Sigmoid colon (tissue), 7 donors: Measurements from ENCODE around the gene DDX1. TPM values are rescaled to one million over a fixed set of nuclear protein-coding genes. Genes with fewer than 3 reads are reported as not detected.

ENCODE experiments used
- DNase-seq: peaks from one replicate; pipeline ENCODE4 v3.0.0-alpha.2; 2019
- H3K27ac ChIP-seq, 4 donors: fragments of 200-600 bp; sonication (generic); one replicate each; pipeline ENCODE4 v1.5.1; 2016 to 2019; ENCODE audit warnings: mild to moderate bottlenecking in 1 of 4
- H3K27me3 ChIP-seq, 3 donors: fragments of 200-600 bp; sonication (generic); one replicate each; pipeline ENCODE4 v1.5.1; 2019; ENCODE audit warnings: mild to moderate bottlenecking in 1 of 3
- H3K36me3 ChIP-seq, 4 donors: fragments of 200-600 bp; sonication (generic); one replicate each; pipeline ENCODE4 v1.5.1; 2016 to 2019
- H3K4me1 ChIP-seq, 4 donors: fragments of 200-600 bp; sonication (generic); one replicate each; pipeline ENCODE4 v1.5.1; 2017 to 2019
- H3K4me3 ChIP-seq, 4 donors: fragments of 200-600 bp; sonication (generic); one replicate each; pipeline ENCODE4 v1.5.1; 2017 to 2019; ENCODE audit warnings: mild to moderate bottlenecking in 2 of 4, moderate library complexity in 1 of 4
- H3K9me3 ChIP-seq, 4 donors: fragments of 200-600 bp in 3 of 4; sonication (generic) in 3 of 4; one replicate each; pipeline versions ENCODE4 v1.5.1 to v1.6.1; 2013 to 2019
- CTCF ChIP-seq, 4 experiments: fragments of 450-650 bp in 3 of 4; fragments of 200-600 bp in 1 of 4; IDR thresholded peaks; one replicate each; pipeline ENCODE4 v1.5.1; 2016 to 2019; ENCODE audit warnings: antibody characterized with exemption in 4 of 4, mild to moderate bottlenecking in 3 of 4, moderate library complexity in 2 of 4
- EP300 ChIP-seq, 4 donors: sonication (generic); formaldehyde crosslinking; IDR thresholded peaks; one replicate each; pipeline ENCODE4 v1.6.1; 2017; ENCODE audit warnings: antibody characterized with exemption in 4 of 4
- POLR2A ChIP-seq, 2 donors: fragments of 450-650 bp; IDR thresholded peaks; one replicate each; pipeline ENCODE4 v1.6.1; 2016; ENCODE audit warnings: antibody characterized with exemption in 2 of 2, mild to moderate bottlenecking in 2 of 2, moderate library complexity in 2 of 2
- POLR2AphosphoS5 ChIP-seq, 4 donors: sonication (generic); formaldehyde crosslinking; IDR thresholded peaks; one replicate each; pipeline ENCODE4 v1.6.1; 2017; ENCODE audit warnings: antibody characterized with exemption in 4 of 4
- WGBS, 2 donors: extraction: QIAGEN DNeasy Blood & Tissue Kit; methylation state at CpG; one replicate each; pipeline ENCODE4 v1.1.7; 2013; 5-methylcytosine and 5-hydroxymethylcytosine counted together
- intact Hi-C: fragments of 100-400 bp; cut with DNase I; formaldehyde crosslinking; loops from one replicate; pipeline ENCODE4 v1.15.1; 2023
- polyA plus RNA-seq, 3 donors: library from polyadenylated mRNA; stranded (reverse); fragments of 200-250 nt; gene quantifications; one replicate each; pipeline ENCODE4 v1.2.3, GENCODE V29; 2013
- total RNA-seq, 4 donors: library from RNA; depleted of rRNA; stranded (reverse); fragments of >200 nt; gene quantifications; one replicate each; pipeline ENCODE4 v1.1.0, GENCODE V29; 2016
- donor health status: healthy with polysubstance abuse.
- donor health status: Bipolar disorder and iron deficiency.
- donor health status: healthy.

DDX1 gene
- total and polyA plus RNA-seq, 7 donors = 59.2 to 104 (median 67.9) TPM

GRCh38 chr2:15646661-15647060 lies 55.0 kb downstream of the DDX1 start:
- DNase-seq = no peak
- TF ChIP-seq POLR2A (IDR thresholded peaks at IDR 0.05) (no peak), CTCF (IDR thresholded peaks at IDR 0.05) (no peak), POLR2AphosphoS5 (IDR thresholded peaks at IDR 0.05) (no peak), EP300 (IDR thresholded peaks at IDR 0.05) (no peak)
- Histone ChIP-seq H3K36me3 (no peaks in the 10 kb centered on the region), H3K27me3 (no peaks in the 10 kb centered on the region), H3K9me3 (no peaks in the 10 kb centered on the region), H3K4me1 (no peaks in the 10 kb centered on the region), H3K4me3 (no peak overlapping the region), H3K27ac (no peak overlapping the region)
- 92% methylated on average over 6 of the region's 6 CpGs for WGBS, 2 donors
- intact Hi-C loops = no loop called here

GRCh38 chr2:15647622-15648590 lies 56.2 kb downstream of the DDX1 start:
- intact Hi-C loops = no loop called here
- WGBS, 2 donors = 89% methylated on average over 18 of the region's 18 CpGs
- Histone ChIP-seq H3K27me3 (no peaks in the 10 kb centered on the region), H3K36me3 (no peaks in the 10 kb centered on the region), H3K27ac (no peak overlapping the region), H3K4me1 (no peaks in the 10 kb centered on the region), H3K4me3 (no peak overlapping the region), H3K9me3 (no peaks in the 10 kb centered on the region)
- DNase-seq = no peak
- no peak for TF ChIP-seq POLR2A (IDR thresholded peaks at IDR 0.05)
- TF ChIP-seq EP300 (IDR thresholded peaks at IDR 0.05) = no peak
- no peak for TF ChIP-seq CTCF (IDR thresholded peaks at IDR 0.05)
- TF ChIP-seq POLR2AphosphoS5 (IDR thresholded peaks at IDR 0.05) = no peak

GRCh38 chr2:15648593-15649525 lies 57.2 kb downstream of the DDX1 start:
- H3K4me1 ChIP-seq = no peaks in the 10 kb centered on the region
- 85 to 89% methylated on average over 10 of the region's 10 CpGs for WGBS, 2 donors
- no peak overlapping the region for H3K27ac ChIP-seq
- H3K36me3 ChIP-seq = no peaks in the 10 kb centered on the region
- H3K4me3 ChIP-seq = no peak overlapping the region
- DNase-seq = no peak
- intact Hi-C loops = no loop called here
- no peaks in the 10 kb centered on the region for H3K27me3 ChIP-seq
- TF ChIP-seq EP300 (IDR thresholded peaks at IDR 0.05) (no peak), POLR2A (IDR thresholded peaks at IDR 0.05) (no peak), CTCF (IDR thresholded peaks at IDR 0.05) (no peak), POLR2AphosphoS5 (IDR thresholded peaks at IDR 0.05) (no peak)
- no peaks in the 10 kb centered on the region for H3K9me3 ChIP-seq

- H3K4me1 ChIP-seq = no peaks in the 10 kb centered on the region
- H3K4me3 ChIP-seq = no peak overlapping the region
- no peak for DNase-seq
- H3K27ac ChIP-seq = no peak overlapping the region
- intact Hi-C loops = no loop called here
- H3K36me3 ChIP-seq = no peaks in the 10 kb centered on the region
- no peaks in the 10 kb centered on the region for H3K9me3 ChIP-seq
- TF ChIP-seq EP300 (IDR thresholded peaks at IDR 0.05) = no peak
- no peak for TF ChIP-seq CTCF (IDR thresholded peaks at IDR 0.05)
- TF ChIP-seq POLR2AphosphoS5 (IDR thresholded peaks at IDR 0.05) = no peak
- TF ChIP-seq POLR2A (IDR thresholded peaks at IDR 0.05) = no peak
- 77 to 78% methylated on average over 14 of the region's 14 CpGs for WGBS, 2 donors
- no peaks in the 10 kb centered on the region for H3K27me3 ChIP-seq
Observed at GRCh38 chr2:15649561-15650255, 58.0 kb downstream of the DDX1 start.
